GM12878 (cell line): ENCODE measurements around the gene ACCS. TPM values are rescaled to one million over a fixed set of nuclear protein-coding genes. Genes with fewer than 3 reads are reported as not detected.

Source experiments
- ATAC-seq: fragments of 200-7000 bp; cut with Tn5 transposase; 3 replicates; pipeline ENCODE4 v1.9.1; 2020; ENCODE audit warnings: mild to moderate bottlenecking, moderate library complexity
- BruUV-seq: library from RNA; stranded (reverse); fragments of 400-500 nt; replicated peaks from 2 replicates; lab custom pipeline; 2021; lab: Mats Ljungman, UMichigan
- CTCF ChIA-PET: fragments of 300-600 bp; sonication (Branson Sonifier 250); formaldehyde crosslinking; extraction: SDS; loops from one replicate; lab custom pipeline; 2021; ENCODE audit warnings: inconsistent platforms; lab: Yijun Ruan, JAX
- POLR2A ChIA-PET: fragments of 350-600 bp; formaldehyde crosslinking; extraction: SDS; loops from one replicate; lab custom pipeline; 2021; ENCODE audit warnings: inconsistent platforms; lab: Charles Lee
- RAD21 ChIA-PET: fragments of 300-600 bp; sonication (Branson Sonifier 250); formaldehyde crosslinking; loops from one replicate; lab custom pipeline; 2023; ENCODE audit warnings: antibody characterized with exemption; ENCODE audit not compliant: unreplicated experiment; lab: Charles Lee
- SMC1A ChIA-PET: fragments of 300-600 bp; sonication (Branson Sonifier 250); formaldehyde crosslinking; loops from one replicate; lab custom pipeline; 2023; ENCODE audit not compliant: unreplicated experiment, uncharacterized antibody; lab: Charles Lee
- DNase-seq: peaks from one replicate; pipeline ENCODE4 v3.0.0-alpha.2; 2011; ENCODE audit warnings: low read depth, low spot score
- FAIRE-seq: peaks from 3 replicates; lab custom pipeline; 2011; peaks lifted over from hg19 to GRCh38; lab: Jason Lieb, UNC
- H2AFZ ChIP-seq: 2 replicates; pipeline ENCODE4 v1.6.0; 2011; ENCODE audit warnings: low read depth, low read length, control low read depth; ENCODE audit not compliant: control insufficient read depth
- H3K27ac ChIP-seq: 2 replicates; pipeline ENCODE4 v1.5.1; 2011; ENCODE audit warnings: control low read depth; ENCODE audit not compliant: control insufficient read depth, insufficient read depth
- H3K27me3 ChIP-seq, 2 experiments: replicated peaks in 1 of 2; 2 replicates each; pipeline versions ENCODE4 v1.6.0 to v1.6.1; 2011; ENCODE audit warnings: low read length in 1 of 2; ENCODE audit not compliant: control insufficient read depth in 2 of 2, insufficient read depth in 2 of 2
- H3K36me3 ChIP-seq, 2 experiments: 2 replicates each; pipeline ENCODE4 v1.5.1; 2011; ENCODE audit warnings: low read length in 1 of 2; ENCODE audit not compliant: control insufficient read depth in 2 of 2, insufficient read depth in 2 of 2
- H3K4me1 ChIP-seq: 2 replicates; pipeline ENCODE4 v1.6.1; 2011; ENCODE audit warnings: mild to moderate bottlenecking, low read length, moderate library complexity, mixed read lengths; ENCODE audit not compliant: control insufficient read depth, insufficient read depth
- H3K4me2 ChIP-seq: 2 replicates; pipeline ENCODE4 v1.6.0; 2011; ENCODE audit warnings: control low read depth; ENCODE audit not compliant: control insufficient read depth, insufficient read depth
- H3K4me3 ChIP-seq: fragments of 200-600 bp; sonication (generic); 2 replicates; pipeline ENCODE4 v1.5.1; 2016
- H3K79me2 ChIP-seq: 2 replicates; pipeline ENCODE4 v1.6.0; 2011; ENCODE audit warnings: low read length; ENCODE audit not compliant: control insufficient read depth, insufficient read depth
- H3K9ac ChIP-seq: 2 replicates; pipeline ENCODE4 v1.8.0; 2011; ENCODE audit warnings: low read length, control low read depth, mixed read lengths; ENCODE audit not compliant: control insufficient read depth, insufficient read depth
- H3K9me3 ChIP-seq: replicated peaks from 3 replicates; pipeline ENCODE4 v1.5.1; 2011; ENCODE audit warnings: mild to moderate bottlenecking, low read length; ENCODE audit not compliant: control insufficient read depth, insufficient read depth
- H4K20me1 ChIP-seq: 2 replicates; pipeline ENCODE4 v1.6.0; 2011; ENCODE audit not compliant: control insufficient read depth, insufficient read depth
- ATF7 ChIP-seq: fragments of 450-650 bp; IDR thresholded peaks from 2 replicates; pipeline ENCODE4 v1.6.1; 2016; ENCODE audit warnings: low read depth, mild to moderate bottlenecking
- BHLHE40 ChIP-seq, 2 experiments: fragments of 450-650 bp in 1 of 2; IDR thresholded peaks; 2 replicates each; pipeline ENCODE4 v1.6.1; 2011 to 2017; ENCODE audit warnings: low read depth in 2 of 2, borderline replicate concordance in 1 of 2, improper control_type of control experiment in 1 of 2, low read length in 1 of 2, mild to moderate bottlenecking in 1 of 2
- BRCA1 ChIP-seq: IDR thresholded peaks from 2 replicates; pipeline ENCODE4 v1.6.1; 2011; ENCODE audit warnings: low read depth, low read length, improper control_type of control experiment
- CREM ChIP-seq: IDR thresholded peaks from 2 replicates; pipeline ENCODE4 v1.6.1; 2014; ENCODE audit warnings: antibody characterized with exemption, low read depth
- NR2F1 ChIP-seq: fragments of 450-650 bp; conservative IDR thresholded peaks from 2 replicates; pipeline ENCODE4 v1.6.1; 2017; ENCODE audit warnings: mild to moderate bottlenecking
- SMAD5 ChIP-seq: IDR thresholded peaks from 2 replicates; pipeline ENCODE4 v1.6.1; 2016; ENCODE audit warnings: antibody characterized with exemption, low read depth
- SMARCA5 ChIP-seq: fragments of 450-650 bp; IDR thresholded peaks from 2 replicates; pipeline ENCODE4 v1.6.1; 2017; ENCODE audit warnings: mild to moderate bottlenecking
- SREBF1 ChIP-seq: IDR thresholded peaks from 2 replicates; pipeline ENCODE4 v1.6.1; 2012; ENCODE audit warnings: mild to moderate bottlenecking, low read length
- WGBS: methylation state at CpG from one replicate; pipeline ENCODE4 v1.1.6; 2016; ENCODE audit warnings: low lambda C conversion rate; ENCODE audit not compliant: insufficient replicate concordance, insufficient coverage; ENCODE audit errors: missing lambda C conversion rate; 5-methylcytosine and 5-hydroxymethylcytosine counted together
- in situ Hi-C: fragments of 300-500 bp; cut with MboI; formaldehyde crosslinking; loops from 9 replicates; pipeline ENCODE4 v1.14.3; 2018; ENCODE audit warnings: mixed read lengths
- intact Hi-C: fragments of 100-400 bp; cut with micrococcal nuclease; formaldehyde crosslinking; loops from one replicate; pipeline ENCODE4 v1.14.2; 2022; ENCODE audit not compliant: unreplicated experiment
- polyA plus RNA-seq, 11 experiments: library from polyadenylated mRNA; depleted of rRNA in 4 of 11; unstranded in 6 of 11; stranded (reverse) in 5 of 11; fragments of >200 nt; fragmentation: Nextera tagmentation in 4 of 11; fragmentation: Illumina TruSeq in 1 of 11; extraction: Ambion mirVana in 4 of 11; extraction: Trizol in 1 of 11; gene quantifications; 1 replicate in 1 of 11; 2 replicates in 10 of 11; pipeline versions ENCODE4 v1.2.1 to v1.2.3, GENCODE V29; 2011 to 2016; ENCODE audit warnings: inconsistent platforms in 2 of 11, missing spikeins in 2 of 11, low read depth in 1 of 11
- total RNA-seq, 4 experiments: library from RNA; depleted of rRNA in 3 of 4; stranded (reverse); fragments of >200 nt in 3 of 4; fragmentation: Illumina TruSeq in 1 of 4; extraction: Trizol in 1 of 4; gene quantifications; 2 replicates each; pipeline versions ENCODE4 v1.2.1 to v1.2.3, GENCODE V29; 2013 to 2021
- TF ChIP-seq, protein P1 (sequence below): fragments of 450-650 bp; formaldehyde crosslinking; IDR thresholded peaks from 2 replicates; pipeline ENCODE4 v1.4.0; 2020; ENCODE audit warnings: mild to moderate bottlenecking, moderate library complexity
- TF ChIP-seq, protein P2 (sequence below): fragments of 450-650 bp; IDR thresholded peaks from 2 replicates; pipeline ENCODE4 v1.6.1; 2016; ENCODE audit warnings: mild to moderate bottlenecking, moderate library complexity, borderline replicate concordance

ACCS gene
- total and polyA plus RNA-seq, 10 of the 15 experiments (the other 5 are each of a cell fraction or from before 2014, with no cell fraction given): 4.8 to 35.9 (median 17.0) TPM

GRCh38 chr11:44108260-44108659, 42.2 kb downstream of the ACCS start:
- ATAC-seq (no peak), DNase-seq (no peak), FAIRE-seq (no peak)
- WGBS: 79% methylated on average over 6 of the region's 6 CpGs
- H3K79me2 ChIP-seq: no peaks in the 10 kb centered on the region
- H3K9ac ChIP-seq: no peak overlapping the region
- no peak overlapping the region for H3K27ac ChIP-seq
- TF ChIP-seq CREM (no peak), SMARCA5 (no peak), SMAD5 (no peak), NR2F1 (no peak), BHLHE40 (IDR thresholded peaks at IDR 0.05; ENCODE audit: borderline replicate concordance in 1 of 2, low read depth in 2 of 2, low read length in 1 of 2) (no peak), BRCA1 (no peak), SREBF1 (no peak), ATF7 (no peak)
- TF ChIP-seq, protein P1, sequence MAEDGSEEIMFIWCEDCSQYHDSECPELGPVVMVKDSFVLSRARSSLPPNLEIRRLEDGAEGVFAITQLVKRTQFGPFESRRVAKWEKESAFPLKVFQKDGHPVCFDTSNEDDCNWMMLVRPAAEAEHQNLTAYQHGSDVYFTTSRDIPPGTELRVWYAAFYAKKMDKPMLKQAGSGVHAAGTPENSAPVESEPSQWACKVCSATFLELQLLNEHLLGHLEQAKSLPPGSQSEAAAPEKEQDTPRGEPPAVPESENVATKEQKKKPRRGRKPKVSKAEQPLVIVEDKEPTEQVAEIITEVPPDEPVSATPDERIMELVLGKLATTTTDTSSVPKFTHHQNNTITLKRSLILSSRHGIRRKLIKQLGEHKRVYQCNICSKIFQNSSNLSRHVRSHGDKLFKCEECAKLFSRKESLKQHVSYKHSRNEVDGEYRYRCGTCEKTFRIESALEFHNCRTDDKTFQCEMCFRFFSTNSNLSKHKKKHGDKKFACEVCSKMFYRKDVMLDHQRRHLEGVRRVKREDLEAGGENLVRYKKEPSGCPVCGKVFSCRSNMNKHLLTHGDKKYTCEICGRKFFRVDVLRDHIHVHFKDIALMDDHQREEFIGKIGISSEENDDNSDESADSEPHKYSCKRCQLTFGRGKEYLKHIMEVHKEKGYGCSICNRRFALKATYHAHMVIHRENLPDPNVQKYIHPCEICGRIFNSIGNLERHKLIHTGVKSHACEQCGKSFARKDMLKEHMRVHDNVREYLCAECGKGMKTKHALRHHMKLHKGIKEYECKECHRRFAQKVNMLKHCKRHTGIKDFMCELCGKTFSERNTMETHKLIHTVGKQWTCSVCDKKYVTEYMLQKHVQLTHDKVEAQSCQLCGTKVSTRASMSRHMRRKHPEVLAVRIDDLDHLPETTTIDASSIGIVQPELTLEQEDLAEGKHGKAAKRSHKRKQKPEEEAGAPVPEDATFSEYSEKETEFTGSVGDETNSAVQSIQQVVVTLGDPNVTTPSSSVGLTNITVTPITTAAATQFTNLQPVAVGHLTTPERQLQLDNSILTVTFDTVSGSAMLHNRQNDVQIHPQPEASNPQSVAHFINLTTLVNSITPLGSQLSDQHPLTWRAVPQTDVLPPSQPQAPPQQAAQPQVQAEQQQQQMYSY (CRISPR knock-in tag): no peak
- TF ChIP-seq, protein P2, sequence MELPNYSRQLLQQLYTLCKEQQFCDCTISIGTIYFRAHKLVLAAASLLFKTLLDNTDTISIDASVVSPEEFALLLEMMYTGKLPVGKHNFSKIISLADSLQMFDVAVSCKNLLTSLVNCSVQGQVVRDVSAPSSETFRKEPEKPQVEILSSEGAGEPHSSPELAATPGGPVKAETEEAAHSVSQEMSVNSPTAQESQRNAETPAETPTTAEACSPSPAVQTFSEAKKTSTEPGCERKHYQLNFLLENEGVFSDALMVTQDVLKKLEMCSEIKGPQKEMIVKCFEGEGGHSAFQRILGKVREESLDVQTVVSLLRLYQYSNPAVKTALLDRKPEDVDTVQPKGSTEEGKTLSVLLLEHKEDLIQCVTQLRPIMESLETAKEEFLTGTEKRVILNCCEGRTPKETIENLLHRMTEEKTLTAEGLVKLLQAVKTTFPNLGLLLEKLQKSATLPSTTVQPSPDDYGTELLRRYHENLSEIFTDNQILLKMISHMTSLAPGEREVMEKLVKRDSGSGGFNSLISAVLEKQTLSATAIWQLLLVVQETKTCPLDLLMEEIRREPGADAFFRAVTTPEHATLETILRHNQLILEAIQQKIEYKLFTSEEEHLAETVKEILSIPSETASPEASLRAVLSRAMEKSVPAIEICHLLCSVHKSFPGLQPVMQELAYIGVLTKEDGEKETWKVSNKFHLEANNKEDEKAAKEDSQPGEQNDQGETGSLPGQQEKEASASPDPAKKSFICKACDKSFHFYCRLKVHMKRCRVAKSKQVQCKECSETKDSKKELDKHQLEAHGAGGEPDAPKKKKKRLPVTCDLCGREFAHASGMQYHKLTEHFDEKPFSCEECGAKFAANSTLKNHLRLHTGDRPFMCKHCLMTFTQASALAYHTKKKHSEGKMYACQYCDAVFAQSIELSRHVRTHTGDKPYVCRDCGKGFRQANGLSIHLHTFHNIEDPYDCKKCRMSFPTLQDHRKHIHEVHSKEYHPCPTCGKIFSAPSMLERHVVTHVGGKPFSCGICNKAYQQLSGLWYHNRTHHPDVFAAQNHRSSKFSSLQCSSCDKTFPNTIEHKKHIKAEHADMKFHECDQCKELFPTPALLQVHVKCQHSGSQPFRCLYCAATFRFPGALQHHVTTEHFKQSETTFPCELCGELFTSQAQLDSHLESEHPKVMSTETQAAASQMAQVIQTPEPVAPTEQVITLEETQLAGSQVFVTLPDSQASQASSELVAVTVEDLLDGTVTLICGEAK: no peak
- H3K4me3 ChIP-seq: no peak overlapping the region
- H3K27me3 ChIP-seq: no peaks in the 10 kb centered on the region
- CTCF ChIA-PET: interaction anchor here (2.9 kb wide), 1 partner anchor 14 kb away, joined by 24 read pairs; the partner anchor contains the start of gene EXT2
- SMC1A ChIA-PET: no interaction called here
- H3K9me3 ChIP-seq: no peaks in the 10 kb centered on the region
- no peak overlapping the region for H2AFZ ChIP-seq
- peaks cover 4% of the 10 kb centered on the region for H3K4me1 ChIP-seq
- no peaks in the 10 kb centered on the region for H4K20me1 ChIP-seq
- no TSS peak for BruUV-seq
- intact Hi-C loops (loop anchor here (10.0 kb wide), 1 partner anchor 63 kb away; the partner anchor contains the start of gene ACCSL), in situ Hi-C loops (no loop called here)
- H3K4me2 ChIP-seq: no peak overlapping the region
- RAD21 ChIA-PET: no interaction called here
- POLR2A ChIA-PET: no interaction called here
- H3K36me3 ChIP-seq: peaks cover 0 to 3% of the 10 kb centered on the region in 2 experiments; a peak in 2 of 4 replicates
